Mesenchymal stem cell (in vitro differentiated cells and primary cell): ENCODE data around the gene ATG4C.
"Not testable (repeated sequence)": the region's sequence is repeated elsewhere in the genome, so short reads cannot be mapped to it uniquely, and the experiment has no call there.

Source experiments
- DNase-seq: peaks from one replicate; pipeline ENCODE4 v3.0.0-alpha.2; 2013
- H2AFZ ChIP-seq: one replicate; pipeline ENCODE4 v1.6.1; 2013; ENCODE audit warnings: low read depth, mild to moderate bottlenecking, control low read depth, inconsistent platforms, low read length, moderate library complexity
- H2AK5ac ChIP-seq: 2 replicates; pipeline ENCODE4 v1.6.1; 2013; ENCODE audit warnings: low read length, moderate library complexity, mild to moderate bottlenecking, inconsistent platforms; ENCODE audit not compliant: severe bottlenecking
- H2BK120ac ChIP-seq: one replicate; pipeline ENCODE4 v1.6.1; 2013; ENCODE audit warnings: low read depth, mild to moderate bottlenecking, inconsistent platforms, low read length, moderate library complexity
- H2BK12ac ChIP-seq, 2 experiments: one replicate each; pipeline ENCODE4 v1.6.1; 2013; ENCODE audit warnings: inconsistent platforms in 2 of 2, low read length in 2 of 2, mild to moderate bottlenecking in 2 of 2, moderate library complexity in 2 of 2, control low read depth in 1 of 2
- H2BK15ac ChIP-seq: one replicate; pipeline ENCODE4 v1.6.1; 2013; ENCODE audit warnings: mild to moderate bottlenecking, low read depth, inconsistent platforms; ENCODE audit not compliant: poor library complexity, severe bottlenecking
- H2BK5ac ChIP-seq: 2 replicates; pipeline ENCODE4 v1.6.1; 2013; ENCODE audit warnings: low read depth, mild to moderate bottlenecking, low read length, control low read depth, inconsistent platforms; ENCODE audit not compliant: poor library complexity, severe bottlenecking
- H3K14ac ChIP-seq, 2 experiments: one replicate each; pipeline ENCODE4 v1.6.1; 2013; ENCODE audit warnings: inconsistent platforms in 2 of 2, low read length in 2 of 2, control low read depth in 1 of 2, mild to moderate bottlenecking in 1 of 2, moderate library complexity in 1 of 2
- H3K18ac ChIP-seq, 2 experiments: one replicate each; pipeline ENCODE4 v1.6.1; 2013; ENCODE audit warnings: inconsistent platforms in 2 of 2, low read length in 2 of 2, control low read depth in 1 of 2, low read depth in 1 of 2, mild to moderate bottlenecking in 1 of 2
- H3K23ac ChIP-seq, 2 experiments: one replicate each; pipeline ENCODE4 v1.6.1; 2013; ENCODE audit warnings: inconsistent platforms in 2 of 2, low read length in 2 of 2, mild to moderate bottlenecking in 2 of 2, moderate library complexity in 2 of 2, control low read depth in 1 of 2
- H3K27ac ChIP-seq: 2 replicates; pipeline ENCODE4 v1.5.1; 2013; ENCODE audit warnings: mild to moderate bottlenecking, moderate library complexity, low read length, control low read depth, inconsistent platforms; ENCODE audit not compliant: poor library complexity, severe bottlenecking
- H3K27me3 ChIP-seq, 2 experiments: 2 replicates each; pipeline versions ENCODE4 v1.6.1 to v1.7.0; 2013; ENCODE audit warnings: low read length in 2 of 2, mild to moderate bottlenecking in 2 of 2, moderate library complexity in 2 of 2, control low read depth in 1 of 2, inconsistent platforms in 1 of 2; ENCODE audit not compliant: control insufficient read depth in 1 of 2, insufficient read depth in 1 of 2
- H3K36me3 ChIP-seq, 2 experiments: 2 replicates each; pipeline versions ENCODE4 v1.6.1 to v1.7.0; 2013; ENCODE audit warnings: low read length in 2 of 2, control low read depth in 1 of 2, inconsistent platforms in 1 of 2, low read depth in 1 of 2, mild to moderate bottlenecking in 1 of 2; ENCODE audit not compliant: insufficient read depth in 2 of 2, control insufficient read depth in 1 of 2
- H3K4ac ChIP-seq, 2 experiments: one replicate each; pipeline ENCODE4 v1.6.1; 2013; ENCODE audit warnings: inconsistent platforms in 2 of 2, low read length in 2 of 2, mild to moderate bottlenecking in 2 of 2, moderate library complexity in 2 of 2, control low read depth in 1 of 2, low read depth in 1 of 2
- H3K4me1 ChIP-seq: 2 replicates; pipeline ENCODE4 v1.6.1; 2013; ENCODE audit warnings: low read depth, low read length, control low read depth; ENCODE audit not compliant: control insufficient read depth, insufficient read depth
- H3K4me2 ChIP-seq: 2 replicates; pipeline ENCODE4 v1.6.1; 2013; ENCODE audit warnings: low read length, mild to moderate bottlenecking, inconsistent platforms; ENCODE audit not compliant: poor library complexity, severe bottlenecking
- H3K4me3 ChIP-seq, 2 experiments: 2 replicates each; pipeline versions ENCODE4 v1.5.1 to v1.7.0; 2013; ENCODE audit warnings: low read length in 2 of 2, mild to moderate bottlenecking in 2 of 2, control low read depth in 1 of 2, low read depth in 1 of 2; ENCODE audit not compliant: insufficient read depth in 1 of 2
- H3K79me1 ChIP-seq: replicated peaks from 2 replicates; pipeline ENCODE4 v1.6.1; 2013; ENCODE audit warnings: mild to moderate bottlenecking, control low read depth, low read length, inconsistent platforms; ENCODE audit not compliant: poor library complexity, severe bottlenecking
- H3K9ac ChIP-seq: 2 replicates; pipeline ENCODE4 v1.7.0; 2013; ENCODE audit warnings: mild to moderate bottlenecking, low read length, moderate library complexity
- H3K9me3 ChIP-seq: 2 replicates; pipeline ENCODE4 v1.7.0; 2013; ENCODE audit warnings: mild to moderate bottlenecking, low read length; ENCODE audit not compliant: control insufficient read depth
- H4K8ac ChIP-seq: one replicate; pipeline ENCODE4 v1.6.1; 2013; ENCODE audit warnings: inconsistent platforms, mild to moderate bottlenecking, low read length, moderate library complexity
- H4K91ac ChIP-seq: one replicate; pipeline ENCODE4 v1.6.1; 2013; ENCODE audit warnings: mild to moderate bottlenecking, low read length, inconsistent platforms
- WGBS: methylation state at CpG from one replicate; pipeline ENCODE4 v1.1.7; 2013; ENCODE audit warnings: mixed read lengths; 5-methylcytosine and 5-hydroxymethylcytosine counted together

Gene ATG4C

DNA sequence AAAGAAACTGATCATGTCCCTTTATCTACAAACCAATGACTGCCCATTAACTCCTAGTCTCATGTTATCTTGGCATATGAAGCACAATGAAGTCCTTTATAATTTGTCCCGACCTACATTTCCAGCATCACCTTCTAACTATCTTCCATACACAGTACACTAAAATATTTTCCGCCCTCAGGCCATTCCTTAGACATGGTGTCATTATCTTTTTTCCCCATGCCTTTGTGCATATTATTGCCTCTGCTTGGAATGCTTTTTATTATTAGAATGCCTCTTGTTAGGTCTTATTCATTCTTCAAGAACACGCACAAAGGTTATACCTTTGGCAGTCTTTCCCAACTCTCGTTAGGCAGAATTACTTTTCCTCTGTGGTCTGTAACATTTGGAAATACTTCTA is 39.6 kb downstream of the ATG4C start:
- H2BK15ac ChIP-seq, result no peak overlapping the region
- H2AFZ ChIP-seq, result no peak overlapping the region
- H3K4me2 ChIP-seq, result no peak overlapping the region
- no peak overlapping the region for H3K4ac ChIP-seq
- no peak overlapping the region for H2BK120ac ChIP-seq
- no peak overlapping the region for H2BK12ac ChIP-seq
- no peak overlapping the region for H3K9ac ChIP-seq
- H3K36me3 ChIP-seq, result no peaks in the 10 kb centered on the region
- no peaks in the 10 kb centered on the region for H3K9me3 ChIP-seq
- no peaks in the 10 kb centered on the region for H3K4me1 ChIP-seq
- no peaks in the 10 kb centered on the region for H3K27me3 ChIP-seq
- no peak overlapping the region for H4K8ac ChIP-seq
- no peak for DNase-seq
- H3K79me1 ChIP-seq, result no peaks in the 10 kb centered on the region
- no peak overlapping the region for H4K91ac ChIP-seq
- no peak overlapping the region for H3K23ac ChIP-seq
- H2AK5ac ChIP-seq, result no peak overlapping the region
- no peak overlapping the region for H3K4me3 ChIP-seq
- no peak overlapping the region for H2BK5ac ChIP-seq
- no peak overlapping the region for H3K18ac ChIP-seq
- WGBS, result 86% methylated on average over 2 of the region's 4 CpGs
- H3K14ac ChIP-seq, result no peak overlapping the region
- H3K27ac ChIP-seq, result no peak overlapping the region

DNA sequence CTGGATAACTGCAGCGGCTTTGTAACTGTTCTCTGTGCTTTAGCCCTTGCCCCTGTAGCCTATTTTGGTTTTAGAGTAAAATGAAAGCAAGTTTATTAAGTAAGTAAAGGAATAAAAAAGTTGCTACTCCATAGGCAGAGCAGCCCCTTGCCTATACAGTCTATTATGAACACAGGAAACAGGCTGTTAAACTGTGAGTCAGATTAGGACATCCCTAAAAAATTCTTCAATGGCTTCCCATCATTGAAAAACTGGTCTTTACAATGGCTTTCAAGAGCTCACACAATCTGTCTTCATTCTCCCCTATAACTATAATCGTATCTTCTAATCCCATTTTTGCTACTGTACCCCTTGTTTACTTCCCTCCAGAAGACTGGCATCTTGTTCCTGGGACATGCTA is 43.0 kb downstream of the ATG4C start:
- Histone ChIP-seq H3K27ac (no peak overlapping the region), H3K18ac (no peak overlapping the region)
- WGBS, result 93% methylated on average over 2 of the region's 2 CpGs

DNA sequence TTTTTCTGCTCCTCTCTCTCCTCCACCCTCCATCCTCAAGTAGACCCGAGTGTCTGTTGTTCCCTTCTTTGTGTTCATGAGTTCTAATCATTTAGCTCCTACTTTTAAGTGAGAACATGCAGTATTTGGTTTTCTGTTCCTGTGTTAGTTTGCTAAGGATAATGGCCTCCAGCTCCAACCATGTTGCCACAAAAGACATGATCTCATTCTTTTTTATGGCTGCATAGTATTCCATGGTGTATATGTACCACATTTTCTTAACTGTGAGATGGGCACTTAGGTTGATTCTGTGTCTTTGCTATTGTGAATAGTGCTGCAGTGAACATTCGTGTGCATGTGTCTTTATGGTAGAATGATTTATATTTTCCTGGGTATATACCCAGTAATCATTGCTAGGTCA is 43.9 kb downstream of the ATG4C start:
- not testable (repeated sequence) for H2BK5ac ChIP-seq, H4K91ac ChIP-seq, H4K8ac ChIP-seq, H3K4me3 ChIP-seq, H3K18ac ChIP-seq, H2BK15ac ChIP-seq, H2AK5ac ChIP-seq, H3K9ac ChIP-seq, H3K27me3 ChIP-seq, H3K14ac ChIP-seq, H2BK120ac ChIP-seq, DNase-seq, H3K27ac ChIP-seq, H3K79me1 ChIP-seq, H2BK12ac ChIP-seq, H2AFZ ChIP-seq, H3K4ac ChIP-seq, H3K4me1 ChIP-seq, H3K9me3 ChIP-seq, H3K4me2 ChIP-seq, H3K36me3 ChIP-seq, H3K23ac ChIP-seq
- 100% methylated on average over 2 of the region's 2 CpGs for WGBS

More for the DNA sequence above, 43.0 kb downstream of the ATG4C start:
- no peaks in the 10 kb centered on the region for H3K9me3 ChIP-seq
- H2BK120ac ChIP-seq, result no peak overlapping the region
- H3K27me3 ChIP-seq, result no peaks in the 10 kb centered on the region
- H3K9ac ChIP-seq, result no peak overlapping the region
- H2BK12ac ChIP-seq, result no peak overlapping the region
- H3K23ac ChIP-seq, result no peak overlapping the region
- no peak overlapping the region for H3K4ac ChIP-seq
- H3K36me3 ChIP-seq, result no peaks in the 10 kb centered on the region
- no peak overlapping the region for H3K4me2 ChIP-seq
- DNase-seq, result no peak
- no peaks in the 10 kb centered on the region for H3K79me1 ChIP-seq
- no peak overlapping the region for H3K4me3 ChIP-seq
- H2BK15ac ChIP-seq, result no peak overlapping the region
- no peak overlapping the region for H3K14ac ChIP-seq
- no peak overlapping the region for H2BK5ac ChIP-seq
- H4K8ac ChIP-seq, result no peak overlapping the region
- no peaks in the 10 kb centered on the region for H3K4me1 ChIP-seq
- no peak overlapping the region for H2AK5ac ChIP-seq
- H4K91ac ChIP-seq, result no peak overlapping the region
- H2AFZ ChIP-seq, result no peak overlapping the region

DNA sequence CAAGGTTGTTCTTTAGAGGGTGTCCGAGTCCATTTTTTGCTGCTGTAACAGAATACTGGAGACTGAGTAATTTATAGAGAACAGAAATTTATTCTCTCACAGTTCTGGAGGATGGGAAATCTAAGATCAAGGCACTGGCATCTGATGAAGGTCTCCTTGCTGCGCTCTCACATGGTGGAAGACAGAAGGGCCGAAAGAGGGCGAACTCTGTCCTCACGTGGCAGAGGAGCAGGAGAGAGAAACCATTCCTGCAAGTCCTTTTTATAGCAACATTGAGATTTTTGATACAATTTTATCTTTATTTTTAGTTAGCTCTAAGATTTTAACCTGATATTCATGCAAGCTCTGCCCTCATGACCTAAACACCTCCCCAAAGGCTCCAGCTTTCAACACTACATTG is 48.3 kb downstream of the ATG4C start:
- Histone ChIP-seq H3K4me3 (no peak overlapping the region), H2AFZ (no peak overlapping the region), H3K4ac (no peak overlapping the region), H3K14ac (no peak overlapping the region), H3K9ac (no peak overlapping the region), H2BK5ac (no peak overlapping the region), H2BK120ac (no peak overlapping the region), H3K36me3 (peaks cover 0 to 3% of the 10 kb centered on the region in 2 experiments), H2BK12ac (no peak overlapping the region), H3K27me3 (no peaks in the 10 kb centered on the region), H3K4me1 (no peaks in the 10 kb centered on the region), H3K79me1 (no peaks in the 10 kb centered on the region), H2AK5ac (no peak overlapping the region), H3K4me2 (no peak overlapping the region), H4K8ac (no peak overlapping the region), H2BK15ac (no peak overlapping the region), H3K9me3 (no peaks in the 10 kb centered on the region), H3K23ac (no peak overlapping the region), H4K91ac (no peak overlapping the region), H3K27ac (no peak overlapping the region), H3K18ac (no peak overlapping the region)
- no peak for DNase-seq
- WGBS, result 100% methylated on average over 3 of the region's 5 CpGs
